SK-N-MC (cell line): ENCODE data around the gene OSBPL10.

Experiments
- DNase-seq: peaks from one replicate; pipeline ENCODE4 v3.0.0-alpha.2; 2011; ENCODE audit warnings: low read depth, low spot score
- H3K27ac ChIP-seq: fragments of 200-600 bp; sonication (generic); 2 replicates; pipeline ENCODE4 v1.5.1; 2016; ENCODE audit warnings: mixed run types
- H3K36me3 ChIP-seq: fragments of 200-600 bp; sonication (generic); 2 replicates; pipeline ENCODE4 v1.6.1; 2017; ENCODE audit warnings: antibody characterized with exemption, low read length, mixed read lengths; ENCODE audit not compliant: insufficient read depth
- H3K4me3 ChIP-seq: fragments of 200-600 bp; sonication (generic); 2 replicates; pipeline ENCODE4 v1.5.1; 2016
- H3K9ac ChIP-seq: fragments of 200-600 bp; sonication (generic); 2 replicates; pipeline ENCODE4 v1.8.0; 2017; ENCODE audit warnings: mixed run types, mixed read lengths; ENCODE audit not compliant: insufficient read length
- H3K9me3 ChIP-seq: fragments of 200-600 bp; sonication (generic); 2 replicates; pipeline ENCODE4 v1.6.1; 2017; ENCODE audit warnings: low read depth, mild to moderate bottlenecking, antibody characterized with exemption, low read length, moderate library complexity, mixed read lengths
- EZH2 ChIP-seq: fragments of 200-600 bp; sonication (generic); IDR thresholded peaks from one replicate; pipeline ENCODE4 v1.6.1; 2017; ENCODE audit warnings: antibody characterized with exemption
- FOXP2 ChIP-seq: optimal IDR thresholded peaks from 2 replicates; pipeline ENCODE3; 2011; ENCODE audit warnings: mild to moderate bottlenecking, moderate library complexity; ENCODE audit not compliant: insufficient read depth; ENCODE audit errors: extremely low read length, control extremely low read depth
- POLR2AphosphoS5 ChIP-seq: IDR thresholded peaks from 2 replicates; pipeline ENCODE4 v1.6.1; 2012; ENCODE audit warnings: mild to moderate bottlenecking, low read depth, low read length, borderline replicate concordance

OSBPL10 gene

DNA sequence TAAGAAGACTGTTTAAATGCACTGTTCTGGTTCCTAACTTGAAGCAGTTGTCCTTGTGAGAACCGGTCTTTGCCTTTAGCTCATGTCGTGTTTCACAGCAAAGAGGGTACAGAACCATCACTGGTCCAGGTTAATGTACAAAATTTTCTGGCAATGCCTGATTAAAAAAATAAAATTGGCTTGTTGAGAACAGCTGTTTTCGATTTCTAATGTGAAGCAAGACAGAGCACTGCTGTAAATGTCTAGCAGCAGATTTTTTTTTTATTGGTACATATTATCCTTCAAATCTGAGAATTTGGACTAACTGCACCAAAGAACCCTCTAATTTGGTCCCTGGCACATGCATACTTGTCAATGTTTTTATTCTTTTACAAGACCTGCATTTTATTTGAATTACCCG lies 345.0 kb downstream of the OSBPL10 start:
- TF ChIP-seq POLR2AphosphoS5 (no peak), FOXP2 (no peak), EZH2 (no peak)
- Histone ChIP-seq H3K9me3 (no peaks in the 10 kb centered on the region), H3K4me3 (no peak overlapping the region), H3K9ac (no peak overlapping the region), H3K27ac (peak overlapping the region; percentile 19), H3K36me3 (0 out of 2 replicates have a peak, but pooled peaks cover 3% of the 10 kb centered on the region)
- no peak for DNase-seq

DNA sequence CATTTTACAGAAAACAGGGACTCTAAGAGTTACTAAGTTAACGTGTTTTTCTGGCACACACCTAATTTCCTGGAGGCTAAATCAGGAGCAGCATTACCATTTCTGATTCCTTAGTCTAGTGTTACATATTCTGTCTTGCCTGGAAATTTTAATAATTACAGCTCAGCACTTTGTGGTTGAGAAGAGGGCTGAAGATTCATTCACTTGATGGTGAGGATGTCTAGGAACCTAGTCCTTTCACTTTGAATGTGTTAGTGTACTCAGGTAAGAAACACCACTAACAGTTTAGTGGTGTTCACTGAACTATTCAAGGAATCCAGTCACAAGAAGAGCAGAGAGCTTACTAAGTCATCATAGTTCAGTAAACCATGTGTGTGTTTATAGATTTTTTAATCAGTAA lies 345.5 kb downstream of the OSBPL10 start:
- TF ChIP-seq EZH2 (no peak), FOXP2 (no peak), POLR2AphosphoS5 (no peak)
- H3K4me3 ChIP-seq = no peak overlapping the region

DNA sequence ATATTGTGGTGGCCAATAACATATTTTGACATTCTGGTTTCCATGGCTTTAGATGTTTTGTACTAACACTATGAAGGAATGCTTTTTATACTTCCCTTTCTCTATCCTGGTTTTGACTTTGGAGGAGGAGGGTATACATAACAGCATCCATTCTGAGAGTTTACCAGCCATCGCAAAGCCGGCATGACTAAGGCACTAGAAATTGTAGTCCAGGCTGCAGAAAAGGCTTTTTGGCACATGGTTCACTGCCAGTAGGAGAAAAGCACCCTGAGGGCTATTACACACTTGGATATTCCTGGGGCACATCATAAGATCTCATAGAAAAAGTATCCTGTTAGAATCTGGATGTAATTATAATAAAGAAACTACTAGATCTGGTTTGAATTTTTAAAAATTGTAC lies 346.6 kb downstream of the OSBPL10 start:
- Histone ChIP-seq H3K27ac (peak overlapping the region; percentile 54; the same call in 1 of the 2 replicates), H3K36me3 (peaks cover 3% of the 10 kb centered on the region; the same call in 1 of the 2 replicates), H3K9ac (no peak overlapping the region), H3K9me3 (no peaks in the 10 kb centered on the region), H3K4me3 (no peak overlapping the region)
- DNase-seq = peak; percentile 14
- TF ChIP-seq EZH2 (no peak), FOXP2 (no peak), POLR2AphosphoS5 (no peak)

More for the DNA sequence above, 345.5 kb downstream of the OSBPL10 start:
- DNase-seq = no peak
- Histone ChIP-seq H3K9me3 (no peaks in the 10 kb centered on the region), H3K36me3 (0 out of 2 replicates have a peak, but pooled peaks cover 3% of the 10 kb centered on the region), H3K9ac (no peak overlapping the region), H3K27ac (peak overlapping the region; percentile 19)

DNA sequence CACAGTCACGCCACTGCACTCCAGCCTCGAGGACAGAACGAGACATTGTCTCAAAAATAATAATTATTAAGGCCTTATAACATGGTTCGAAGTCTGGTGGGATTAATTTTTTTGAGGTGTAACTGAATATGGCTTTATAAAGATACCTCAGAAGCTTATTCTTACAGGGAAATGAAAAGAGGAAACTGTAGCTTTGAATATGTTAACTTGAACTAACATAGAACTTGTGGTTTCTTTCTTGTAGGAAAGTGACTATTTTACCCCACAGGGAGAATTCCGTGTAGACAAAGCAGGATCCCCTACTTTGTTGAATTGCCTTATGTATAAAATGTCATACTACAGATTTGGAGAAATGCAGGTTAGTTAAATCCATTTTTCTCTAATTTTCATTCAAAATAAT lies 352.0 kb downstream of the OSBPL10 start:
- Histone ChIP-seq H3K27ac (no peak overlapping the region), H3K36me3 (peaks cover 8% of the 10 kb centered on the region; the same call in 1 of the 2 replicates), H3K4me3 (no peak overlapping the region), H3K9ac (no peak overlapping the region), H3K9me3 (no peaks in the 10 kb centered on the region)
- TF ChIP-seq EZH2 (no peak), POLR2AphosphoS5 (no peak), FOXP2 (no peak)
- no peak for DNase-seq

DNA sequence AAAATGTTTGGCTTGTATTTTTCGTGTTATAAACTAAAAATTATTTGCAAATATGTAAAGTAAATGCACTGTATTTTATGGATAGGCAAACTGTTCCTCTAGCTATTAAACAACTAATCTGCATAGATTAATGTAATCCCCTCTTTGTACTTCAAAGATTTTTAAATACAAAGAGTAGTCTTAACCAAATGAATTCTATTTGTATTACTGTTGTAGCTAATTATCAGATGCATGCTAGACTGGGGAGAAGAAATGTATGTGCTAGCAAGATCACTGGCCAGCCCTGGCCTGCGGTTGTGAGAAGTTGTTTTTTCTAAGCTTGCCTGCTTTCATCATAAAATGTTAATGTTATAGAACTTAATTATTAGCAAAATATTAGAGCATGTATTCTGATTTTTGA lies 355.7 kb downstream of the OSBPL10 start:
- no peak overlapping the region for H3K4me3 ChIP-seq
- peaks cover 16% of the 10 kb centered on the region for H3K36me3 ChIP-seq
- no peak overlapping the region for H3K27ac ChIP-seq
- no peak overlapping the region for H3K9ac ChIP-seq
- no peak for DNase-seq
- TF ChIP-seq POLR2AphosphoS5 = no peak
- no peak for TF ChIP-seq EZH2
- no peak for TF ChIP-seq FOXP2
- no peaks in the 10 kb centered on the region for H3K9me3 ChIP-seq

DNA sequence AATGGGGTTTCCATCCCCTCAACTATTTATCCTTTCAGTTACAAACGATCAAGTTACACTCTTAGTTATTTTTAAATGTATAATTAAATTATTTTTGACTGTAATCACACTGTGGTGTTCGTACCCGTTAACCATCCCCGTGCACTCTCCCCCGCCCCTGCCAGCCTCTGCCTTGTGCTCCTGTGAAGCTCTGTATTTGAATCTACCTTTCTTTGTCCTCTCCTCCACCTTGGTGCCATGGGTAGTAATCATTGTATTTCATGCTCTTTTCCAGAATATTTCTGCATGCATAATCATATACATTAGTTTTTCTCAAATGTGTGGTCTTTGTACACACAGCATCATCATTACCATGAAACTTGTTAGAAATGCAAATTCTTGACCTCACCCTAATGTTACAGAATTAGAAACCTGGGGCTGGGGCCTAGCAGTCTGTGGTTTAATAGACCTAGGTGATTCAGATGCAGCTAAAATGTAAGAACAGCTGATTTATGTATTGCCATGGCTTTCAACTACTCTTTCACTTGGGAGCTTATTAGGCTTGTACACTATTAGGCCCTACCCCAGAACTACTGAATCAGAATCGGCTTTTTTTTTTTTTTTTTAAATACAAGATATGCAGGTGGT lies 356.9 kb downstream of the OSBPL10 start:
- Histone ChIP-seq H3K36me3 (peaks cover 21% of the 10 kb centered on the region), H3K4me3 (no peak overlapping the region), H3K27ac (no peak overlapping the region), H3K9ac (no peak overlapping the region), H3K9me3 (no peaks in the 10 kb centered on the region)
- no peak for DNase-seq
- TF ChIP-seq EZH2 (no peak), POLR2AphosphoS5 (no peak), FOXP2 (no peak)

DNA sequence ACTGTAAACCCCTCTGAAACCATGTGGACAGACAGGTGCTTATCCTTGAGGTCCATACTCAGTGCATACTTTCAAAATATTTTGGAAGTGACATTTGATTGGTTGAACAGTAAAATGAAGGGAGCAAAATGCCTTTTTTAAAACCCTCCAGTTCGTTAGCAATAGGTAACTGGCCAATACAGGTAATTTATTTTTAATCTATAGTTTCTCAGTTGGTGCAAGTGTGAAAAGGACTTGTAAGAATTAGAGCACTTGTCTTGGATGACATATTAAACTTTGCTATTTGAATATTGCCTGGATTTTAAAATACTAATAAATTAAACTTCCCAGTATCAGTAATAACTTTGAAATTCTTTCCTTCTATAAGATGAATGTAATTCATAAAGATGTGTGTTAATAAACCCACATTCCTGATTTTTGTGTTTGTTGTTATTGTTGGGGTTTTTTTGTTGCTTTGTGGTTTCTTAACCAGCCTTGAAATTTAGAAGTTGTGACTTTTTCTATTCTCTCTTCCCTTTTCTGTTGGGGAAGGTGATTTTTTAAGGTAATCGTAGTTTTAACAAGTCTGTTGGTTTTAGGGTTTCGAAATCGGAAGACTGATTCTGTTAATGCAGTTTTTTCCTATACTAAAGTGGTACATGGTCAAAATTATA lies 358.3 kb downstream of the OSBPL10 start:
- Histone ChIP-seq H3K27ac (no peak overlapping the region), H3K4me3 (no peak overlapping the region), H3K9ac (no peak overlapping the region), H3K36me3 (peaks cover 23% of the 10 kb centered on the region), H3K9me3 (no peaks in the 10 kb centered on the region)
- DNase-seq = no peak
- TF ChIP-seq POLR2AphosphoS5 (no peak), EZH2 (no peak), FOXP2 (no peak)

DNA sequence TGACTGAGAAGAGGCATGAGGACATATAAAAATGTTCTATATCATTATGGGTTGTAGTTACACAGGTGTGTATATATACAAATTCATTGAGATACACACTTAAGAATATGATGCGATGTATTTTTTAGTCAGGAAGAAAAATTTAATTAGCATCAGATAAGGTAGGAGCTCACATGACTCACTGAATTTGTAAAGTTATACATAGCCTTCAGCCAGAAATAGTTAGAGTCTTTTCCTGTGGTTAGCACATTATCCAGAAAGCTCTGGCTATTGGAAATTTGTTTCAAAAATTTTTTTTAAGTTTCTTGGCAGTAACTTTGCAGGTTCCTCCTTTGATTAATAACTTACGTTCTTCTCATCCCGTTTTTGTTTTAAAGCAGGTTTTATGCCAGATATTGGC lies 359.7 kb downstream of the OSBPL10 start:
- no peak overlapping the region for H3K9ac ChIP-seq
- no peak for DNase-seq
- no peak overlapping the region for H3K27ac ChIP-seq
- H3K36me3 ChIP-seq = peaks cover 23% of the 10 kb centered on the region
- TF ChIP-seq EZH2 (no peak), POLR2AphosphoS5 (no peak), FOXP2 (no peak)
- H3K9me3 ChIP-seq = no peaks in the 10 kb centered on the region
- no peak overlapping the region for H3K4me3 ChIP-seq

DNA sequence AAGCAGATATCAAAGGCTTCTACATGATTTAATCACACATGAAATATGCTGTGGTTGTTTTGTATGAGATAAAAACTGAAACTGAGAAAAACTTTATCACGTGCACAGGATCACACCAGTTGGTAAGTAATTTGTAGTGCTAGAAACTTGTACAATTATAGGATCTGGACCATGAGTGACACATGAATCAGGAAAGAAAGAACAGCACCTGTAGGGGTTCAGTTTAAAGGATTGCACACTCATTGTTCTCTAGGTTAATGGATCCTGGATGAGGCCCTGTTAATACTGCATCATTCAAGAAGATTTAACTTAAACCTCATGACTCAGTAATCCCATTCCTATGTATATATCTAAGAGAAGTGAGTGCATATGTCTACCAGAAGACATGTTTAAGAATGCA lies 360.4 kb downstream of the OSBPL10 start:
- TF ChIP-seq EZH2 (no peak), FOXP2 (no peak), POLR2AphosphoS5 (no peak)
- H3K27ac ChIP-seq = no peak overlapping the region
- H3K9me3 ChIP-seq = no peaks in the 10 kb centered on the region
- peaks cover 17% of the 10 kb centered on the region for H3K36me3 ChIP-seq
- no peak overlapping the region for H3K9ac ChIP-seq
- no peak overlapping the region for H3K4me3 ChIP-seq
- no peak for DNase-seq
